Body of pancreas (tissue), 4 donors: ENCODE measurements around the gene AFF3.

Experiments used
- CTCF ChIP-seq, 7 experiments: fragments of 450-650 bp in 4 of 7; fragments of 200-600 bp in 3 of 7; sonication (generic) in 3 of 7; IDR thresholded peaks; one replicate each; pipeline ENCODE4 v1.5.1; 2016 to 2019; ENCODE audit warnings: antibody characterized with exemption in 7 of 7
- POLR2A ChIP-seq, 3 donors: fragments of 450-650 bp; IDR thresholded peaks; one replicate each; pipeline ENCODE4 v1.6.1; 2016; ENCODE audit warnings: antibody characterized with exemption in 3 of 3, mild to moderate bottlenecking in 2 of 3

DNA sequence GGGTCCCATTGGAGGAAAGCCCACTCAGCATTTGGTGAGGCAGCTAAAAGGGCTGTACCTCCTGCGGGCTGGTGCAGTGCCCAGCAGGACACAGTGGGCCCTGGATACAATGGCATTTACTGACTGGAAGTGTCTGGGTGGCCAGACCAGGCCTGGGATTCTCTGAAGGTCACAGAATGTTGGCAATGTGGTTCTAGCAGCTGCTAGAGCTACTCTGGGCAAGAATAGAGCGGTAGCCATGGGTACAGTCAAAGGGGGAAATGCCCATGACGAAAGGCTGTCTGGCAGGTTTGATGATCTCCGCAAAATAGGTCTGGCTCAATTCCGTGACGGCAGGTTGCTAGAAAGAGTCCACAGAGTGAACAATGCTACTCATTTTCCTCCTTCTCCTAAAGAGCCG is 241.8 kb downstream of the AFF3 start:
- TF ChIP-seq CTCF (IDR thresholded peaks at IDR 0.05) (no peak), POLR2A (IDR thresholded peaks at IDR 0.05) (no peak)
